ENCODE results near the gene CST9.

- no peak for TF ChIP-seq EZH2phosphoT487 (IDR thresholded peaks at IDR 0.05; ENCODE audit: low read depth)
- no peak for TF ChIP-seq CTCF (IDR thresholded peaks at IDR 0.05; ENCODE audit: low read depth, low read length)
These were observed 20.3 kb downstream of the CST9 start for GRCh38 chr20:23585449-23585807.
